Sigmoid colon (tissue), 4 donors: Measurements from ENCODE around the gene OR2A7.
"Not testable (repeated sequence)": the region's sequence is repeated elsewhere in the genome, so short reads cannot be mapped to it uniquely, and the experiment has no call there.

Experiments
- POLR2AphosphoS5 ChIP-seq, 4 donors: sonication (generic); formaldehyde crosslinking; IDR thresholded peaks; one replicate each; pipeline ENCODE4 v1.6.1; 2017; ENCODE audit warnings: antibody characterized with exemption in 4 of 4
- TF ChIP-seq, protein P1 (sequence below), 4 experiments: fragments of 450-650 bp in 3 of 4; fragments of 200-600 bp in 1 of 4; IDR thresholded peaks; one replicate each; pipeline ENCODE4 v1.5.1; 2016 to 2019; ENCODE audit warnings: antibody characterized with exemption in 4 of 4, mild to moderate bottlenecking in 3 of 4, moderate library complexity in 2 of 4

DNA sequence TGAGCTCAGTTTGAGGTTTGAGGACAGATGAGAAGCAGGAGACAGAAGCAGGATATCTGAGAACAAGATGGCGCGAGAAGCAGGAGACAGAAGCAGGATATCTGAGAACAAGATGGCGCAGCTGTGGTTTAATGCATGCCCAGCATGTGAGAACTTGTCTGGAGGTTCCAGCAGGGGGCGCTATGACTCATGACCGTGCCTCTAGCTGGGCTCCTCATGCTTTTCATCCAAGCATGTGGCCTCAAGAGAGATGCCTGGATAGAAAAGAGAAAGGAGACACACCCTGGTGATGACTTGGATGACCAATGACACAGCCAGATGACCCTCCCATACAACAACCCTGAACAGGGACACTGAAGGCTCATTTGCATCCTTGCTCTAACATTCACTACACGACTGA lies 15.4 kb upstream of the OR2A7 start:
- TF ChIP-seq, protein P1, sequence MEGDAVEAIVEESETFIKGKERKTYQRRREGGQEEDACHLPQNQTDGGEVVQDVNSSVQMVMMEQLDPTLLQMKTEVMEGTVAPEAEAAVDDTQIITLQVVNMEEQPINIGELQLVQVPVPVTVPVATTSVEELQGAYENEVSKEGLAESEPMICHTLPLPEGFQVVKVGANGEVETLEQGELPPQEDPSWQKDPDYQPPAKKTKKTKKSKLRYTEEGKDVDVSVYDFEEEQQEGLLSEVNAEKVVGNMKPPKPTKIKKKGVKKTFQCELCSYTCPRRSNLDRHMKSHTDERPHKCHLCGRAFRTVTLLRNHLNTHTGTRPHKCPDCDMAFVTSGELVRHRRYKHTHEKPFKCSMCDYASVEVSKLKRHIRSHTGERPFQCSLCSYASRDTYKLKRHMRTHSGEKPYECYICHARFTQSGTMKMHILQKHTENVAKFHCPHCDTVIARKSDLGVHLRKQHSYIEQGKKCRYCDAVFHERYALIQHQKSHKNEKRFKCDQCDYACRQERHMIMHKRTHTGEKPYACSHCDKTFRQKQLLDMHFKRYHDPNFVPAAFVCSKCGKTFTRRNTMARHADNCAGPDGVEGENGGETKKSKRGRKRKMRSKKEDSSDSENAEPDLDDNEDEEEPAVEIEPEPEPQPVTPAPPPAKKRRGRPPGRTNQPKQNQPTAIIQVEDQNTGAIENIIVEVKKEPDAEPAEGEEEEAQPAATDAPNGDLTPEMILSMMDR (IDR thresholded peaks at IDR 0.05): not testable (repeated sequence)
- TF ChIP-seq POLR2AphosphoS5 (IDR thresholded peaks at IDR 0.05): not testable (repeated sequence)
